C1 segment of cervical spinal cord (tissue), 14 donors: ENCODE data around the gene RAB25.
A peak's percentile ranks its signal among the peaks of the same experiment; 100 is the strongest.
"Not testable (repeated sequence)": the region's sequence is repeated elsewhere in the genome, so short reads cannot be mapped to it uniquely, and the experiment has no call there.

ENCODE experiments used
- DNase-seq, 14 donors: peaks; one replicate each; lab custom pipeline; 2025; lab: John Stamatoyannopoulos, UW

Gene RAB25

DNA sequence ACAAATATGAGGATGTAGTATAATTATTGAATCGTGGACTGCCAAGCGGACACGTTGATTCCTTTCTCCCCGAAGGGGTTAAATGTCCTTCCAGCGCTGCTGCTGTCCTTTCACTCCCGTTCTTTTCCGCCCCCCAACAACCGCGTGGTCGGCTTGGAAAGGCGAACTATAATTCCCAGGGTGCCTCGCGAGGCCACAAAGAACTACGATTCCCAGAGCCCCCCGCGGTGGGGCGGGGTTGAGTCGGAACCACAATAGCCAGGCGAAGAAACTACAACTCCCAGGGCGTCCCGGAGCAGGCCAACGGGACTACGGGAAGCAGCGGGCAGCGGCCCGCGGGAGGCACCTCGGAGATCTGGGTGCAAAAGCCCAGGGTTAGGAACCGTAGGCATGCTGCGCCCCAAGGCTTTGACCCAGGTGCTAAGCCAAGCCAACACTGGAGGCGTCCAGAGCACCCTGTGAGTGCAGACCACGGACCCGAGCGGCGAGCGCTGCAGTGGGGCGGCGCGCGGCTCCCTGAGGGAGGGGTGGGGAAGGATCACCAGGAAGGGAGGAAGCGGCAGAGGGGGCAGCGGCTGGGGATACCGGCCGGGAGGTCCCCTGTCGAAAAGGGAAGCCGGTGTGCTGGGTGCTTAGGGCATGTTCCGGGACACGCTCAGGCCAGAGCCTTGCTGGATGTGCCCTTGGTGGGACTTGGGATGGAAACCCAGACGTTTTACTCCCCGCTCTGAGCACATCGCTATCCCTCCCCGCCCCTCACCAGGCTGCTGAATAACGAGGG is 6.3 kb upstream of the RAB25 start, which contains the start of gene LAMTOR2:
Gene LAMTOR2, plus strand, starts transcription at position 283 of the 781 bp plus-strand sequence. Its CDS starts 108 bp downstream, at position 391.
- DNase-seq: peak; percentile 82 to 99 (median 97)

DNA sequence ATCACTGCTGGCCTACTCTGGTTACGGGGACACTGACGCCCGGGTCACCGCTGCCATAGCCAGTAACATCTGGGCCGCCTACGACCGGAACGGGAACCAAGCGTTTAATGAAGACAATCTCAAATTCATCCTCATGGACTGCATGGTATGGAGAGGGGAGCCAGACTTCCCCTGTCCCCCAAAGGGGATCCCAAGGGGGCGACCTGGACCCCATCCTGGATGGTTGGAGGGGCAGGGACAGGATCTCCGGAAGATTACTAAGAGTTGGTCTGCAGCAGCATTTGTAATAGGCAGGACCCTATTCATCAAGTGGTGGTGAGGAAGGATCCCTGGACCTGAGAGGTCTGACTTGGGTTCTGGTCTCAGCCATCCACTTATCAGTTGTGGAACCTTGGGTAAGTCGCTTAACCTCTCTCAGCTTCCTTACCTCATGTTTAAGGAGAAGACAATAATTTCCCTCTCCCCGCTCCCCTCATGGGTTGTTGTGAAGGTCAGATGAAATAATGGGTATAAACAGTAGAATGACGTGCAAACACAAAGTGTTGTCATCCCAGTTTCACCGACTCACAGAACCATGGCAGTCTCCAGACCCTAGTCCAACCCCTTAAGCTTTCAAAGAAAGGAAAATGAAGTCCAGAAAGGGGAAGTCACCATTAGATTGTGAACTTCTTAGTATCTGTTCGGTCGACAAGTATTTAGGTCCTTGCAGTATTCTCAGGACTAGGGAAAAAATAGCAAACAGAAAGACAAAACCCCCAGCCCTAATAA is 5.5 kb upstream of the RAB25 start:
- peak in 2 of 14 donors; percentile 30 to 50 for DNase-seq

DNA sequence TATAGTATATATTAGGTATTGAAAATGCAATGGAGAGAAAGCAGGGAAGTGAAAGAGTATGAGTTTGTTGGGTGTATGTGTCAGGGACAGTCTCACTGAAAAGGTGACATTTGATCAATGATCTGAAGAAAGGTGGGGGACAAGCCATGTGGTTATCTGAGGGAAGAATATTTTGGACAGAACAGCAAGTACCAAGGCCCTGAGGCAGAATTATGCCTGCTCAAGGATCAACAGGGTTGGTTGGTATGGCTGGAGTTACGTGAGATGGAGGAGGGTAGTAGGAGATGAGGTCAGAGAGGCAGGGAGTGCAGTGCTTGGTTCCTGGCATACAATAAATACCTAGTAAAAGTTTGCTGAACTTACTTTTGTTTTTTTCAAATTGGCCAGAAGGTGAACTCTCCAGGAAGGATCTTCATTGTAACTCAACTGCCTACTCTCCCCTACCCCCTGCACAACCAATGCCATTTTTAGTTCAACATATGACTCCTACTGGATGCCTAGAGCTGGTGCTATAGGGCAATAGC is 4.6 kb upstream of the RAB25 start:
- DNase-seq: no peak

DNA sequence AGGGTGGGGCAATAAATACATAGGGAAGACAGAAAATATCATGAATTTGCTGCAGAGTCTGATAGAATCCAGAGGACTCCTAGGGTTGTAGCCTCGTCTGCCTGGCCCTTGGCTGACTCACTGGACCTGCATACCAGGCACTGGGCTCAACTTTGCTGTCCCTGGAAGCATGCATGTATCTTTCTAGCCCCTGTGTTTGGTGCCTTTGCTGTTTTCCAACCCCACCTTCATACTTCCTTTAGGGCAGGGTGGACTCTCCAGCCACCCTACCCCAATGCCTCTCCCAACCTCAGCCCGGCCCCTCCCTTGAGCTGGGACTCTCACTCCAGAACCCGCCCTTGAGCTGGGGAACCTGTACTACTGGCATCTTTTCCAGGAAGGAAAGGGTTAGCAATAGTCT is 1.2 kb downstream of the RAB25 start:
- no peak for DNase-seq

DNA sequence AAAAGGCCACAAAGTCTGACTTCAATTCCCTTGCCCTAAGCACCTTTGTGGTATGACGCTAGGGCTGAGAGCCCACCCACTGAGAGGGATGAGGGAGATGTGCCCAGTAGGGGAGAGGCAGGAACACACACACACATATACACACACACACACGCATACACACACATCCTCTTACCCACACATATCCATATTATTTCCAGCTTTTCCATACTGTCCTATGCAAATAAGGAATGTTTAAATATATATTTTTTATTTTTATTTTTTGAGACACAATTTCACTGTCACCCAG is 3.0 kb downstream of the RAB25 start:
- no peak for DNase-seq

DNA sequence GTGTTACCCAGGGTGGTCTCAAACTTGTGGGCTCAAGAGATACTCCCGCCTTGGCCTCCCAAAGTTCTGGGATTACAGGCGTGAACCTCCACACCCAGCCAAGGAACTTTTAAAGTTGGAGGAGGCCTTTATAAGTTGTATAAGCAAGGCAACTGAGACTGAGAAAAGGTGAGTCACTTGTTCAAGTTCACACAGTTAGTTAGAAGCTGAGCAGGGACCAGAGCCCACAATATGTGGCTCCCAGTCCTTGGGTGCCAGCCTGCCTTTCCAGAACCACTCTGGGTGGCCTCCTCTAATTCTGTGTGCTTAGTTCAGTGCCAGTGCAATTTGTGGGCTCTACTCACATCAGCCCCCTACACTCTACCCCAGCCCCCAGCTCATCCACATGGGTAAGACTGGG is 3.7 kb downstream of the RAB25 start:
- DNase-seq: no peak

DNA sequence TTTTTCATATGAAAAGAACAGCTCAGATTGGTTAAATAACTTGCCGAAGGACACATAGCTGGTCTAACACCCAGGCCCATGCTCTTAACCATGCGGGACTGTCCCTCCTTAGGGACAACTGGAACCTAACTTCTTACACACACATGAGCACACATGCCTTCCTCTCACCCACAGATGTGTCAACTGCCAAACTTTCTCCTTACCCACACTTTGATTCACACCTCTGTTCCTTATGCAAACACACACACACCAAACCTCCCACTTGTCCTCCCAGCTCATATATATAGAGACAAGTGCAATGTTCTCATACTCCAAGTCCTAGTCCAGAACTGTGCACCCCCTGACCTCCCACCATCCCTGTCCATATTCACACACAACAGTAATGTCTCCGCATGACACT is 4.3 kb downstream of the RAB25 start:
- no peak for DNase-seq

DNA sequence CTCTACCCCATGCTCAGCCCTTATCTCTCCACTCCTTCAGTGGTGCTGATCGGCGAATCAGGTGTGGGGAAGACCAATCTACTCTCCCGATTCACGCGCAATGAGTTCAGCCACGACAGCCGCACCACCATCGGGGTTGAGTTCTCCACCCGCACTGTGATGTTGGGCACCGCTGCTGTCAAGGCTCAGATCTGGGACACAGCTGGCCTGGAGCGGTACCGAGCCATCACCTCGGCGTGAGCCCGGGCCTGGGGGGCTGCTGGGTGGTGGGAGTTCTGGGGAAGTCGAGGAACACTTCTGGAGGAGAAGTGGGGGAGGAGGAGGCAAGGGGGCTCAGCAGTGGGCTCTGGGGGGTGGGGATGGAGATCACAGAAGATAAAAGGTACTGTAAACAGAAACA is 4.9 kb downstream of the RAB25 start:
- DNase-seq: no peak

DNA sequence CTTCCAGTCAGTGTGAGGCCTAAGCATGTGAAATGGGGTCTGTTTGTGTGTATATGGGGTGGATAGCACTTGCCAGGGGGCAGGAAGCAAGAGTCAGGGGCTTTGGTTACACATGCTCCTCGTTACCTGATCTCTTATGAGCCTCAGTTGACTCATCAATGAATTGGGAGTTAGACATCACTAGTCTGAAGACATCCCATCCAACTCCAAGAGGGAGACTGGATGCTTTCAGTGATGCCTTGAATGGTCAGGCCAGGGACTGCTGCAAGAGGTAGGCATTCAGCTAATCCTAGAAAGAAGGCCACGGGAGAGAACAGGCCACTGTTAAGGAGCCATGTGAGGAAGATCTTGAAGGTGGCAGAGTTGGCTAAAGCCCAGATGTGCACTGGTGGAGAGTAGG is 6.3 kb downstream of the RAB25 start:
- DNase-seq: no peak

DNA sequence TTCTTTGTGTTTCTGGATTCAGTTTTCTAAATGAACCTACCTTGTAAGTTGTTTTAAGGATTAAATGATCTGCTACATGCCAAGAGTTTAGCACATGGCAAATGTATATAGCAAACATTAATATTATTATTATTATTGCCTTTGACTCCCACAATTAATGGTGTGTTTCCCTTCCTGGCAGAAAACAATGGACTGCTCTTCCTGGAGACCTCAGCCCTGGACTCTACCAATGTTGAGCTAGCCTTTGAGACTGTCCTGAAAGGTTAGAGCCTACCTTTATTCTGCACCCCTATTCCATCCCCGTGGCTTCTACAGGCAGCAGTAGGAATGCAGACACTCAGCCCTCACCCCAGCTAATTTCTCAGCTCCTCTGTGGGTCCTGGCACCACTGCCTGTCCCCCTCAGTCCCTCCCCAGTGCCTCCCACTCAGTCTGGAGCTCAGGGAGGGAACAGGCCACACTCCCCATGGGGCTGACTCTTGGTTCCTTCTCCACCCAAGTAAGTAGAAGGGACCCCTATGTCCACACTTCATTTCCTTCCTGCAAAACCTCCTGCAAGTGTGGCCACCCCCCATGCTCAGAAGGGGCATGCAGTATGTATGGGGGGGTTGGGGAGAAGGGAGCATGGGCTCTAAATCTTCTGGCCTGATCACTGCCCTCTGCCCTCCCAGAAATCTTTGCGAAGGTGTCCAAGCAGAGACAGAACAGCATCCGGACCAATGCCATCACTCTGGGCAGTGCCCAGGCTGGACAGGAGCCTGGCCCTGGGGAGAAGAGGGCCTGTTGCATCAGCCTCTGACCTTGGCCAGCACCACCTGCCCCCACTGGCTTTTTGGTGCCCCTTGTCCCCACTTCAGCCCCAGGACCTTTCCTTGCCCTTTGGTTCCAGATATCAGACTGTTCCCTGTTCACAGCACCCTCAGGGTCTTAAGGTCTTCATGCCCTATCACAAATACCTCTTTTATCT is 8.8 kb downstream of the RAB25 start:
- no peak for DNase-seq

DNA sequence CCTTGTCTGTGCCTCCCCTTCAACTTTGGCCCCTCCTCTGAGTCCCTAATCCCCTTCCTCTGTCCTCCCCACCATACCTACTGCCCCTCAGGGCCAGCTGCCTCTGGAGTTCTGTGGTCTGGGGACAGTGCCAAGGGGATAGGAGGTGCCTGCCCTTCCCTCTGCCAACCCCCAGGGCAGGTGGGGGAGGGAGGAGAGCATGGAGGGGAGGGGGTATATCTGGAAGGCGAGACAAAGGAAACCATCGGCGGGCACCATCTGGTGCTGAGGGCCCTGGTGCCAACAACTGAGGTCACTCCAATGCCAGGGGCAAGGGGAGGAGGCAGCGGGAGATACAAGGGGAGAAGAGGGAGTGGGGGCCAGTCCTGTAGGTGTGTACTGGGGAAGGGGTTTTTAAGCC is 9.6 kb downstream of the RAB25 start:
- DNase-seq: no peak

DNA sequence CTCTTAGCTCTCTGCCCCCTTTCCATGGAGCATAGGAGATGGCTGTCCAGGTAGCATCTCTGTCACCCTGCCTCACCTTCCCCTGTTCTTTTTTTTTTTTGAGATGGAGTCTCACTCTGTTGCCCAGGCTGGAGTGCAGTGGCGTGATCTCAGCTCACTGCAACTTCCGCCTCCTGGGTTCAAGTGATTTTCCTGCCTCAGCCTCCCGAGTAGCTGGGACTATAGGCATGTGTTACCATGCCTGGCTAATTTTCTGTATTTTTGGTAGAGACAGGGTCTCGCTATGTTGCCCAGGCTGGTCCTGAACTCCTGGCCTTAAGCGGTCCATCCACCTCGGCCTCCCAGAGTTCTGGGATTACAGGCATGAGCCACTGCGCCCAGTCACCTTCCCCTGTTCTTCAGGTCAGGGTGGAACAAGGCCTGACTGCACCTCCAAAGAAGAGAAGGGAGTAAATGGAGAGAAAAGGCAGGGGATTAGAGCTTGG is 10.4 kb downstream of the RAB25 start:
- DNase-seq: not testable (repeated sequence)

DNA sequence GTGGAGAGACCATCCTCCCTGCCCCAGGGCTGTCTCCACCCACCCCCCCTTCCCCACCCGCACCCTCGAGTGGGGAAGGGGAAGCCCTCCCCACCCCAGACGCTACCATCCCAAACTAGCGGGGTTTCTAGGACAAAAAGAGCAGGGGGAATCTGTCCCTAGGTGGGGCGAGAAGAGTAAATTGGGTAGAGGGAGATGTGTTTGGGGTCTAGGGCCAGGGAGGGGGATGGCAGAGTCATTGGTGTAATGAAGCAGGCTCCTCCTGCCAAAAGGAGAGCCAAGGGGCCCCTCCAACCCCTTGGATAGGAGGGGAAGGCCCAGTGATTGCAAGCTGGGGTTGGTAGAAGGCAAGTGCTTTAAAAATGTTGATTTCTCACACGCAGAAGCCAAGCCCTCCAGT is 11.3 kb downstream of the RAB25 start:
- DNase-seq: no peak

DNA sequence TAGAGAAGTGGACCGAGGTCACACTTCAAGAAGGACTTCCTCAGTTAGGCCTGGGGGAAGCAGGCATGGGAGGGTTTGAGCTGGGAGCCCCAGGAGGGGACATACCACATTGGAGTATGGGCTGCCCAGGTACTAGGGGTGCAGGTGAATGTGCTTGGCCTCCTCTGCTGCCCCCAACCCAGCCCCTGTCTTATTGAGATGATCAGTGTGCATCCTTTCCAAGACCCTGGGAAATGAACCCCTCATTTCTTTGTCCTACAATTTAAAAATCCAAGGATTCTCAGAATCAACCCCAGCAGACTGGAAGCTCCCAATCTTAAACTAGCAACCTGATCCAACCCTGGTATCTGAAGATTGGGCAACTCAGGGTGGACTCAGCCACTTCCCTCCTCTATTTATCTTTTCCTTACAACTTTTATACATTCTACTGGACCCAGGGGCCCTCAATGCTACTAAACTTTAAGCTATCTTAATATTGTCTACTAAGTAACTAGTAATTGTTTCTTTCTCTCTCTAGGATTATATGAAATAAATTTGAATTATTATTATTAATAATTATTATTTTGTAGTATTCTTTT is 12.2 kb downstream of the RAB25 start:
- no peak for DNase-seq

DNA sequence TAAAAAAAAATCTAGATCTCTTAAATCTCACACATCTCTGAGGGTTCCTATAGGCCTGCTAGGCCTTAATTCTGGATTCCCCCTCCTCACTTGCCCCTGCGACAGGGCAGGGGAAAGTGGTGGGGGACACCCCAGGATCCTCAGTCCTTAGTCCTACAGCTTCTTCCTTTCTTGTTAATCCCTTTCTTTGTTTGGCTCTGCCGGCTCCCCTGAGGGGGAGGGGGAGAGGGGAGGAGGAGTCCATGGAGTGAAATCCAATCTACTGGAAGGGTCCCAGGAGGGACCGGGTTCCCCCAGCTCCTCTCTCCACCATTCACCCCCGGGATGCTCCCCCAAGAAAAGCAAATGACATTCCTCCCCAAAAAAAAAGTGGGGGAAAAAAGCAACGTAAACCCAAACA is 12.8 kb downstream of the RAB25 start:
- no peak for DNase-seq

DNA sequence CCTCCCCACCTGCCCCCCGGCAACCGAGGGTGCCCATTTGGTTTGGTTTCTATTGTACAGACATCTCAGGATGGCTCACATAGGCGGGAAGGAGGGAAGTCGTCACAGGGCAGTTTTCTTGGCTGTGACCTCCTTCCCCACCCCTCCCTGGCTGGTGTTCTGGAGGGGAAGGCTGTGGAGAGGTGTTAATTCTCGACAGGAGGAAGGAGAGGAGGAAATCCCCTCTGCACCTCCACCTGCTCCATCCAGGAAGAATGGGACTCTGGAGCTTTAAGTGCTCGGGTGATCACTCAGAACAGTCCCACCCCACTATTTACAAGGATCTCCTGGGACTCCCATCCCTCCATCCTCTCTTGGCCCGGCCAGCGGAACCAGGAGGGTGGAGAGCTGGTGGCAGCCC is 13.7 kb downstream of the RAB25 start:
- DNase-seq: no peak

DNA sequence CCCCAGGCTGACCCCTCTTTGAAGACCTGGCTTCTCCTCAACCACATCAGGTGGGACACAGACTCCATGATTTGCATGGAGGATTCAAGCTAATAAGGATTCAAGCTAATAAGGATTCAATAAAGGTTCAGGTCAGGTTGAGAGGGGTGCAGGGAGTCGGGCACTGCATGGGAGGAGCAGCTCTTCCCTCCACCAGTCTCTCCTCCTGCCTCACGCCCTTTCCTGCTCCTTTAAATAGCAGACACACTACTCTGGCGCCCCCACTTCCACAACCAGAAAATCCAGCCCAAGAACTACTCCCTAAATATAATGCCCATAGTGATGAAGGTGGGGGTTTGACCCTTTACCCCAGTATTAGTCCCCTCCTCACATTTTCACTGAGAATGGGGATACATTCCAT is 14.2 kb downstream of the RAB25 start:
- no peak for DNase-seq

DNA sequence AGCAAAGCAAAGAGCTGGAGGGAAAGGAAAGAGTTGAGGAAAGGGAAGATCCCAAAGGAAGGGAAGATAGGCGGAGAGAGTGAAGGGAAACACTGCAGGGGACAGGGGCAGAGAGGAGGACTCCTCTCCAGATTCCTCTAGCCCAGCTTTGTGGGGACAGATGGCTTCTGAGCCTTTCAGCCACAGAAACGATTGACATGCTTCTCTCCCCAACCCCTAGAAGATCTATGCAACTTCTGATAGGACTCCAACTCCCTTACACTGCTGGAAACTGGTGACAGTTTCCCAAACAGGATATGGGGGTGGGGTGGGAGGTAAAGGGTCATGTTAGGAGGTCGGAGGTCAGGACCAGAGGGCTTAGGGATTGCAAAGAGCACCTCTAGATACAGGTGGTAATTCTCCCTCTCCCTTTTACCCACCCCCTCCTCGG is 14.8 kb downstream of the RAB25 start:
- DNase-seq: no peak

DNA sequence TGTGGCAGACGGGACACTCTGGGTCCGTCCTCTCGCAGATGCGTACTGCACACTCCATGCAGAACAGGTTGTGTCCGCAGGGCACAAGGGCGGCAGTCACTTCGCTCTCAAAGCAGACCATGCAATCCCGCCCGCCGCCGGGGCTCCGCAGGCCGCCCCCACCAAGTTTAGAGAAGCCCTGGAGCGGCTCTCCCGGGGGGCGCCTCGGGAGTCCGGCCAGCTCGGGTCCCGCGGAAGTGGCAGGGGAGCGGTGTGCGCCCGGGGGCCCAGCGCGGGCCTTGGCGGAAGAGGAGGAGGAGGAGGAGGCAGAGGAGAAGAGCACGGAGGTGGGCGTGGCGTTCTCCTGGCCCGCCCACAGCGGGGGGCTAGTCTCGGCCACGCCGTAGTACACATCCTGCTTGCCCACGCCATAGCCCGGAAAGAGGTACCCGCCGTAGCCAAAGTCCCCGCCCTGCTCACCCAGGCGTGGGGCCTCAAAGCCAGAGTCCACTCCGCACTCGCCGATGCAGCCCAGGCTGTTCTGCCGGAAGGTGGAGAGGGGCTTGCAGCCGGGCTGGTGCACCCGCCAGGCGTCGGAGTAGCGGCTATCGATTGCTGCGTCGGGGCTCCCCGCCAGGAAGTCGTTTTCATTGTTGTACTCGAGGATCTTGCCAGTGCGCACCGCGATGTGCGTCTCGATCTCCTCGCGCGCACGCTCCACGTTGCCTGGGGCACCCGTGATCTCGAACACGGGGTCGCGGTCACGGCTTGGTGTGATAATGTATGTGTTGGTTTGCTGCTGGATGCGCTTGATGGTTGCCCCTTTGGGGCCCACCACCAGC is 15.9 kb downstream of the RAB25 start:
- DNase-seq: peak in 4 of 14 donors; percentile 3 to 31 (median 26)

DNA sequence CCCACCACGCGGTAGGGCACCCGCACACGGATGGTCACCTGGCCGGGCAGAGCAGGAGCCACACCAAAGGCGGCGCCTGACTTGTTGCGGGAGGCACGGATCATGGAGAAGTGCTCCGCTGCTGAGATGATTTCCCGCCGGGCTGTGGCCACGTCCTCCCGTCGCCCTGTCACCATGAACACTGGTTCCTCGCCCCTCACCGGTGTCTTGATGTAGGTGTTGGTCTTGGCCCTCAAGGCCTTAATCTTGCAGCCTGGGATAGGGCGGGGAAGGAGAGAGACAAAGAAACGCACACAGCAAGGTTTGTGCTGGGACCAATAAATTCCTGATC is 16.4 kb downstream of the RAB25 start:
- DNase-seq: no peak

DNA sequence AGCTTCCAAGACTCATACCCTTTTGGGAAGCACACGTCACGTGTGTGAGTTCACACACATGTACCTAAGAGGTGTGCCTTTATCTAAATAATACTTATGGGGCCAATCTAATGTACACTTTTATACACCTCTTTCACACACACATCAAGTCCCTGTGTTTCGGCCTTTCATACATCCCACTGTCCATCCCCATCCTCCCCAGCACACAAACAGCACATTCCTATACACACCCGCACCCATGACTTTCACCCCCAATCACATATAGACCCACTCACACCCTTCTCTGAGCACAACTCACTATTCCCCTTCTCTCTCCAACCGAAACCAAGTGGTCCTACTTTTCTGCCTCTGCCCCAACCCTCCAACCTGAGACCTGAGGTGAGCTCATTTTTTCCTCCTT is 17.8 kb downstream of the RAB25 start:
- DNase-seq: no peak
